ENCODE measurements around the gene TRAPPC1. TPM values are rescaled to one million over a fixed set of nuclear protein-coding genes. Genes with fewer than 3 reads are reported as not detected.

TRAPPC1 gene
- total RNA-seq, 4 donors from 2014 or later, result 24.1 to 67.5 (median 27.8) TPM

- no peaks in the 10 kb centered on the region for H3K36me3 ChIP-seq
- H3K27ac ChIP-seq, result peak overlapping the region; percentile 96 to 97
- peak; percentile 70 to 71 for DNase-seq
- peaks cover 0 to 15% of the 10 kb centered on the region in 2 donors for H3K4me1 ChIP-seq
- TF ChIP-seq CTCF (IDR thresholded peaks at IDR 0.05) (no peak), POLR2A (IDR thresholded peaks at IDR 0.05) (no peak)
- H3K4me3 ChIP-seq, result peak overlapping the region; percentile 55 to 75
- intact Hi-C loops (cut with DNase I; ENCODE audit: low total_unique reads), result no loop called here
- H3K9me3 ChIP-seq, result no peaks in the 10 kb centered on the region
- no peaks in the 10 kb centered on the region for H3K27me3 ChIP-seq
Measured at GRCh38 chr17:7915179-7915610, 16.6 kb downstream of the TRAPPC1 start.

GRCh38 chr17:7912927-7913524, 18.7 kb downstream of the TRAPPC1 start:
- peak overlapping the region; percentile 8 to 50 for H3K27ac ChIP-seq
- peak in 1 of 2 donors; percentile 63 for DNase-seq
- intact Hi-C loops (cut with DNase I; ENCODE audit: low total_unique reads), result loop anchor here (5.0 kb wide), 1 partner anchor 79 kb away; no protein-coding TSS in a partner anchor

GRCh38 chr17:7911116-7911515, 20.6 kb downstream of the TRAPPC1 start:
- no peak for DNase-seq
- Histone ChIP-seq H3K36me3 (no peaks in the 10 kb centered on the region), H3K9me3 (no peaks in the 10 kb centered on the region), H3K27me3 (no peaks in the 10 kb centered on the region), H3K4me3 (no peak overlapping the region), H3K4me1 (peaks cover 0 to 6% of the 10 kb centered on the region in 2 donors), H3K27ac (no peak overlapping the region)
- TF ChIP-seq POLR2A (IDR thresholded peaks at IDR 0.05) (no peak), CTCF (IDR thresholded peaks at IDR 0.05) (no peak)
- intact Hi-C loops (cut with DNase I; ENCODE audit: low total_unique reads), result loop anchor here (5.0 kb wide), 1 partner anchor 81 kb away; no protein-coding TSS in a partner anchor

More at GRCh38 chr17:7912927-7913524, 18.7 kb downstream of the TRAPPC1 start:
- Histone ChIP-seq H3K9me3 (no peaks in the 10 kb centered on the region), H3K4me1 (peaks cover 0 to 15% of the 10 kb centered on the region in 2 donors), H3K36me3 (no peaks in the 10 kb centered on the region), H3K4me3 (no peak overlapping the region), H3K27me3 (no peaks in the 10 kb centered on the region)
- TF ChIP-seq POLR2A (IDR thresholded peaks at IDR 0.05) (no peak), CTCF (IDR thresholded peaks at IDR 0.05) (peak; percentile 61 to 89 (median 76))

- DNase-seq, result no peak
- Histone ChIP-seq H3K27ac (no peak overlapping the region), H3K27me3 (no peaks in the 10 kb centered on the region), H3K4me3 (no peak overlapping the region), H3K36me3 (no peaks in the 10 kb centered on the region), H3K9me3 (no peaks in the 10 kb centered on the region), H3K4me1 (peaks cover 0 to 5% of the 10 kb centered on the region in 2 donors)
- TF ChIP-seq POLR2A (IDR thresholded peaks at IDR 0.05), result no peak
- TF ChIP-seq CTCF (IDR thresholded peaks at IDR 0.05), result no peak
- intact Hi-C loops (cut with DNase I; ENCODE audit: low total_unique reads), result loop anchor here (5.0 kb wide), 1 partner anchor 82 kb away; no protein-coding TSS in a partner anchor
Measured at GRCh38 chr17:7910711-7911110, 21.0 kb downstream of the TRAPPC1 start.

- intact Hi-C loops (cut with DNase I; ENCODE audit: low total_unique reads), result loop anchor here (5.0 kb wide), 1 partner anchor 82 kb away; no protein-coding TSS in a partner anchor
- Histone ChIP-seq H3K36me3 (no peaks in the 10 kb centered on the region), H3K27me3 (no peaks in the 10 kb centered on the region), H3K4me3 (no peak overlapping the region), H3K9me3 (no peaks in the 10 kb centered on the region), H3K27ac (no peak overlapping the region), H3K4me1 (peaks cover 0 to 5% of the 10 kb centered on the region in 2 donors)
- DNase-seq, result no peak
- TF ChIP-seq CTCF (IDR thresholded peaks at IDR 0.05) (no peak), POLR2A (IDR thresholded peaks at IDR 0.05) (no peak)
Measured at GRCh38 chr17:7910281-7910680, 21.5 kb downstream of the TRAPPC1 start.
